DMS153 treated with DMSO at 0.1 percent for 48 hours (cell line): ENCODE measurements around the gene SLC39A5.

Experiments used
- DNase-seq: peaks from one replicate; lab custom pipeline; 2025; ENCODE audit not compliant: unreplicated experiment; lab: John Stamatoyannopoulos, UW

The SLC39A5 gene

GRCh38 chr12:56212361-56212760, 17.5 kb upstream of the SLC39A5 start:
- DNase-seq: no peak

DNA sequence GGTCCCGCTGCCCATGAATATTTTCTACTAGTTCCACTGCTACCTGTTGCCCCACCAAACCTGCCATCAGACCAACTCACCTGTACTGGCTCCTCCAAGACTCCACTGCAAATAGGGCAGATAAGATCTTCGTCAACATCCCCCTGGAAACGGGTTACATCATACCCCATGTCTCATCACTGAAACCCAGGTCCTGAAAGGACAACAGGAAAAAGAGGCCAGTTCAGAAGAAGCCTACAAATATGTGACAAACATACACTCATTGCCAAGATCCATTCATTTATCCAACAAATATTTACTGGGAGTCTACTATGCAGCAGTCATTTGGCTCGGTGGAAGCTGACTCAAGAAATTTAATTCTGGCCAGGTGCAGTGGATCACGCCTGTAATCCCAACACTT, 16.0 kb upstream of the SLC39A5 start:
- no peak for DNase-seq

DNA sequence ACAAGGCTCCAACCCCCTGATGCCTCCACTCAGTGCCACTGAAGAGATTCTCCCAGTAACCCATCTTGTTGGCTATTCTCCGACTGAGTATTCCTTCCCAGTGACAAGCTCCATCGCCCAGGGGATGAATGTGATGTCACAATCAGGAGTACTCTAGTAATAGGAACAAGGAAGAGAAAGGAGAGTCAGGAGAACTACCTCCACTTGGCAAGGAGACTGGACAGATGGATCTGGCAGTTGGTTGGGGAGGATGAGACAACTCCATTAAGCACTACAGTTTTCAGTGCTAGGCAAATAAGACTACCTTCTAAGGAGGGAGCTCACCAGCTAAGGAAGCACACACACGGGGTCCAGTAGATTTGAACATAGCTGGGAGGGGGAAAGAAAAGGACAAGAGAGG, 13.4 kb upstream of the SLC39A5 start:
- no peak for DNase-seq

GRCh38 chr12:56219840-56220239, 10.0 kb upstream of the SLC39A5 start:
- DNase-seq: no peak

- DNase-seq: no peak
Measured at GRCh38 chr12:56220611-56221231, 9.1 kb upstream of the SLC39A5 start.

GRCh38 chr12:56221232-56221756, 8.6 kb upstream of the SLC39A5 start:
- DNase-seq: no peak

- peak; percentile 97 for DNase-seq
Measured at GRCh38 chr12:56221757-56222530, 7.9 kb upstream of the SLC39A5 start, which contains the start of gene RNF41. Gene RNF41, minus strand, starts transcription at chr12:56221922. Its CDS starts 7,875 bp downstream, at chr12:56214047.

DNA sequence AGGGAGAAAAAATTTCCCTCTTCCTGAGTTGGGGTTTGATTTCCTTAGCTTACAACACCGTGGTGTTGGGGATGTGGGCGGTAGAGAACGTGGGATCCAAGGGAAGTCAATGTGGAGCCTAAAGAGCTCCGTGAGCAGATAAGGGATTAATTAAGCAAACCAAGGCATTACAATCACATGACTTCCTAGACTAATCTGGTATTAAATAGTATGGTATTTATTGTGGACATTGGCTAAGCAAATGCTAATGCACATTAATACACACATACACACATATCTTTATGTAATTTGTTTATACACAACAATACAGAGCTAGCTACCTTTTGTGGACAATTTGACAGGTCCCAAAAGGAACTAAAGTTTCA, 7.3 kb upstream of the SLC39A5 start:
- no peak for DNase-seq

DNA sequence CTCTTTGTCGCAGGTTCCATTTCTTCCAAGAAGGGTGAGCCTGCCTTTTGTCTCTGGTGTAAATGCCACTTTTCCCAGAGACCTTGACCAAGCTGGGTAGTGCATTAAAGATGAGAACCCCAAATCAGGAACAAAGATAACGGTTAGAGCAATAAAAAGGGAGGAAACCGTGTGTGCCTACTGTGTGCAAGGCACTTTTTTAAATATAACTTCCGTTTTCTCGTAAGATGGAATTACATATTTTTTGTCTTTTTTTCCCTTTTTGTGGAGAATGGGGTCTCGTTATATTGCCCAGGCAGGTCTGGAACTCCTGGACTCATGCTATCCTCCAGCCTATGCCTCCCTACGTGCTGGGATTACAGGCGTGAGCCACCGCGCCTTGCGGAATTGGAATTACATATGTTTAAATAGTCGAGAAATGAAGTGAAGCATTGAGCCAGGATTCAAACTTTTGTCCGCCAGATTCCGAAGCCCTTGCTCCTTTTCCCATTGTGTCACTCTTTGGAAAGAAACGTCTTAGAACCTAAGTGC, 6.2 kb upstream of the SLC39A5 start:
- DNase-seq: no peak

DNA sequence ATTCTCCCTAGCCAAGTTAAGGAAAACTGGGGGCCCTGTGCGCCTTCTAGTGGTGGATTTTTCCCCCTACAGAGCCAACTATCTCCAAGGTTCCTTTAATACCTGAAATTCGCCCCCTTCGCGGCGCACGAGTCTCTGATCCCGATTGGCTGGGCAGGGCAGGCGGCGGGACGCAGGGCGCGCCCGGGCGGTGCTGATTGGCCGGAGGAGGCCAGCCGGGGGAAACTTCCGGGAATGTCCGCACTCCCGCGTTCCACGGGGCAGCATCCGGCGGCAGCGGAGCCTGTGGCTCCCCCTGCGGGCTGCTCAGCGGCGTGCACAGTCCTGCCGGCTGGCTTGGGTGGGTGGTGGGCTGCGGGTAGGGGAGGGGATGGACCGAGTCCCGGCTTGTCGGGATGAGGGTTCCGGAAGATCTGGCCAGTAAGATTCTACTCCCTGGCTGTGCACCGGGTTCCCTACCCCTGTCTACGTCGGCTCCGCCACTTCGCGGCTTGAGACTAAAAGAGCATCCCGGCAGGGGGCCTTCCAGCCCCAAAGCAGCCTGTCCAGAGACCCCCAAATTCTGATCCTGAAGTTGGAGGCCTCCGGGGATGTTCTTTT, 5.6 kb upstream of the SLC39A5 start, which contains the start of gene NABP2:
NABP2 (plus strand) TSS at position 241 of the 600 bp plus-strand sequence. CDS start 515 bp downstream, outside the sequence.
- DNase-seq: peak; percentile 92

- DNase-seq: no peak
Measured at GRCh38 chr12:56224954-56225353, 4.9 kb upstream of the SLC39A5 start.

GRCh38 chr12:56229082-56229481, 769 bp upstream of the SLC39A5 start:
- no peak for DNase-seq

DNA sequence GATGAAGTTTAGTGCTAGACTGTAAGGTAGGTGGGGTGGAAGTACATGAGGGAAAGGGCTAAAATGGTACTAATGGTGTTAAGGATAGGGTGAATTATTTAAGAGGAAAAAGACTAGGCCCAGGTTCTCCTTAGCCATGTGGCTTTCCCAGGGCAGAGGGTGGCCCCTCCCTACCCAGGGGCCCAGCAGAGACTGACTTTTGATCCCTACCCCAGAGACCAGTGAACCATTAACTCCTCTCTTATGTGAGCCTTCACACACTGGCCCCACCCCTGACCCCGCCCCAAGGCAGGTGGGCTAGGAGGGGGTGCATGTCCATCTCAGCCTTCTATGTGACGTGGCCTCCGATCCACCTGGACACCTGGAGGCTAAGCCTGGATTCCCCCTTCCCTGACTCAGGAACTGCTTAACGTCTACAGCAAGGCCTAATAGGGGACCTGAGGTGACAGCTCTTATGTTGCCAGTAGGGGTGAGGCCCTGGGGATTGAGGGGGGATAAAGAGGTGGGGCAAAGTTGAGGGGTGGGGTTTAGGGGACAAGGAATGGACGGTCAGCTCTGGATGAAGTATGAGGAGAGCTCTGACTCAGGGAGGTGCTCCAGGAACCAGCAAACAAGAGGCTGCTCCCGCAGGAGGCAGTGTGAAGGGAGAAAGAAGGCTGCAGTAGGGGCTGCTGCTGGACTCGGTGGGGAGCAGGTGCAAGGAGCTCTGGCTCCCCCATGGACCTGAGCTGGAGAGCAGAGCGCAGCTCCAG, 757 bp downstream of the SLC39A5 start:
- DNase-seq: no peak

DNA sequence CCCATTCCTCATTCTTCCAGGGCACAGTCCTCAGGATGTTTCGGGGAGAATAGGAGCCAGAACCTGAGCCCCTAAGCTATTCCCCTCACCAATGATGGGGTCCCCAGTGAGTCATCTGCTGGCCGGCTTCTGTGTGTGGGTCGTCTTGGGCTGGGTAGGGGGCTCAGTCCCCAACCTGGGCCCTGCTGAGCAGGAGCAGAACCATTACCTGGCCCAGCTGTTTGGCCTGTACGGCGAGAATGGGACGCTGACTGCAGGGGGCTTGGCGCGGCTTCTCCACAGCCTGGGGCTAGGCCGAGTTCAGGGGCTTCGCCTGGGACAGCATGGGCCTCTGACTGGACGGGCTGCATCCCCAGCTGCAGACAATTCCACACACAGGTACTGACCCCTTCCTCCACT, 1.3 kb downstream of the SLC39A5 start:
- DNase-seq: no peak

GRCh38 chr12:56234746-56235436, 5.0 kb downstream of the SLC39A5 start:
- no peak for DNase-seq

- DNase-seq: no peak
Measured at GRCh38 chr12:56236091-56236490, 6.2 kb downstream of the SLC39A5 start.

DNA sequence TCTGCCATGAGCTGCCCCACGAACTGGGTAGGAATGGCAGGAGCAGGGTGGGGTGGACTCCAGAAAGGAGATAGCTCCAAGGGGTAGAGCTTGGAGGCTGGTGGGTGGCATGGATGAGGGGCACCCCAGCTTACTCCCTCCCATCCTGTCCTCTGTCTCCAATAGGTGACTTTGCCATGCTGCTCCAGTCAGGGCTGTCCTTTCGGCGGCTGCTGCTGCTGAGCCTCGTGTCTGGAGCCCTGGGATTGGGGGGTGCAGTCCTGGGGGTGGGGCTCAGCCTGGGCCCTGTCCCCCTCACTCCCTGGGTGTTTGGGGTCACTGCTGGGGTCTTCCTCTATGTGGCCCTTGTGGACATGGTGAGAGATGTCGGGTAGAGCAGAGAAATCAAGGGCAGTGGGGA, 7.1 kb downstream of the SLC39A5 start:
- DNase-seq: no peak

GRCh38 chr12:56237552-56237951, 7.7 kb downstream of the SLC39A5 start:
- DNase-seq: no peak

DNA sequence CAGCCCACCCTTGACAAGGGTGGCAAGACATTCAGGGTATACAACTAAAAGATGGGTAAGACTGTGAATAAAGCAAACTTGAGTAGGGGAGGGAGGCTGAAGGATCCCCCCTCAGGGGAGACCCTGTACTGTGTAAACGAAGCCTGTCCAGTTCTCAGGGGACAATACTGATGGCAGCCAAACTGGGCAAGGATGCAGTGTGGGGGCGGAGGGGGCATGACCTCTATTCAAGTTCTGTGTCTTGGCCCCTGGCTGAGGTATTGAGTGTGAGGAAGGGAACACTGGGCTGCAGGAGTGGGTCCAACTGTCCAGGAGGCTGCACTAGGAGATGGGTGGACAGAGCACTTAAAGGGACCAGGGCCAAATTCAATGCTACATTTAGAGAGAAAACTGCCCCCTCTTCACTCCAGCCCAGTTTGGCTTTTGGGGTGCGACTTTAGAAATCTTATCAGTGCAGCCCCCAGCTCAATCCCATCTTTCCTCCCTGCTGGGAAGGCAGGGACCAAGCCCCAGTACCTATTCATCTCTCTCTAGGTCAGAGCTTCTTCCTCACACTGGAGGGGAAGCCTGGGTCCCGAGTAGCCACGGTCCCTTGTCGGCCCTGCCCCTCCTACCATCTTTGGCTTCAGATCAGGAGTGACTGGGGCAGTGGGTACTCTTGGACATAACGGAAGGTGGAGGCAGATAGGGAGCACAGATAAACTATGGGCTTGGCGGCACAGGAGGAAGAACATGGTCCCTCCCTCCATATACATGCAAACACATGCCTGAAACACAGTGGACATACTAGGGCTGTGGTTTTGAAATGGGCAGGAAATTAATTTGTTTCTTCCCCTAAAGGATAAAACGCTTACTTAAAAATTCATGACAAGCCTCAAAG, 11.8 kb downstream of the SLC39A5 start:
- DNase-seq: no peak
